ENCODE measurements around the gene SLC6A11.

The SLC6A11 gene

DNA sequence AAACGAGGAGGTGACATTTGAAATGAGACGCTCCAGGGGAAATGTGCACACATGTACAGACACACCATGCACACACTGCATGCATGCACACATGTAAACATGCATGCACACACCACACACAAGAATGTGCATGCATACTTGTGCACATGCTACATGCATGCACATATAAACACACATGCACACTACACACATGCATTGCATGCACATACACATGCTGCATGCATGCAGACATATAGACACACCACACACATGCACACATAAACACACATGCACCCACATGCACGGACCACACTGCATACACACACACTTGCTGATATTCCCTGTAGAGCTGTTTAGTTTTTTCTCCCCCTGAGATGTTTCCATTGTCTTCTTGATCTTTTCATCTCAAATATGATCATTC is 138.7 kb downstream of the SLC6A11 start:
- DNase-seq (ENCODE audit: low read depth) = no peak

DNA sequence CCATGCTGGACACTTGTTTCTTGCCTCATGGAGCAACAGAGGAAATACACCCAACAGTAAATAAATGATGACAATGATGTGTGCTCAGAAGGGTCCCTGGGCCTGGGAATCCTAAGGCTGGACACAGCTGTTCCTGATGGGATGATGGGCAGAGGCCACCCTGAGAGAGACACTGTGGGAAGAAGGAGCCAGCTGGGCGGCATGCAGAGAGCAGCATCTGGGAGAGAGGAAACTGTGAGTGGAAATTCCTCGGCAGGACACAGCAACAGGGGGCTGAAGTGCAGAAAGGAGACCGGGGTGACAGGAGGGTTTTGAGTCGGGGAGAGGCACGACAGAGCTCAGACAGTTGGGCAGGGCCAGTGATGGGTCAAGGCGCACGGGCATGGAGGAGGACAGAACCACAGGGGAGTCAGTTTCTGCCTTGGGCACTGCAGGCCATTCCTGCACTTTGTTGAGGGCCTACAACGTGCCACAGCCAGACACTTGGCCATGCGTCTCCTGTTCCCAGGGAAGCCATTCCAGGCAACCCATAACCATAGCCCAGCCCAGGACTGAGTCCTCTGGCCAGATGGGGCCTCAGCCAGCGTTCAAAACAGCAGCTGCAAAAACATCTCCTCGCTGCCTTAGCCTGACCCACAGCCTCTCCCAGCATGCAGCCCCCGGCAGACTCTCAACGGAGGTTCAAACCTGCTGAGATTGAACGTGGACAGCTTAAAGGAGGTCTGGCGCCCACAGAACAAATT is 139.9 kb downstream of the SLC6A11 start:
- DNase-seq (ENCODE audit: low read depth) = no peak

DNA sequence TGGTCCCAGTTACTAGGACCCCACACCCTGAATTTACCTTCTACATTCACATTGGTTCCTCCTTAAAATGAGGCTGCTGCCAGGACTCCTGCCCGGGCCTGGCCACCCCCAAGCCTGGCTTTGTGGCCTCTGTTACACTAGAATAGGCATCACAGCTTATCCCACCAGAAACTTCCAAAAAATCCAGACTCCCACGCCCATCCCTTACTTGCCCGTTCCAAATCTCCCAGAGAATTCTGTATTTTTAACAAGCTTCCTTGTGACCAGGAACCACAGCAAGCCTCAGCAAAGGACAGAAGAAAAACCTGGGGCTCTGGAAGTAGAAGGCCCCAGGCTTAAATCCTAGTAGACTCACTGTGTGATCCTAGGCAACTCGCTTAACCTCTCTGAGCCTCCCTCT is 140.5 kb downstream of the SLC6A11 start:
- no peak for DNase-seq (ENCODE audit: low read depth)

DNA sequence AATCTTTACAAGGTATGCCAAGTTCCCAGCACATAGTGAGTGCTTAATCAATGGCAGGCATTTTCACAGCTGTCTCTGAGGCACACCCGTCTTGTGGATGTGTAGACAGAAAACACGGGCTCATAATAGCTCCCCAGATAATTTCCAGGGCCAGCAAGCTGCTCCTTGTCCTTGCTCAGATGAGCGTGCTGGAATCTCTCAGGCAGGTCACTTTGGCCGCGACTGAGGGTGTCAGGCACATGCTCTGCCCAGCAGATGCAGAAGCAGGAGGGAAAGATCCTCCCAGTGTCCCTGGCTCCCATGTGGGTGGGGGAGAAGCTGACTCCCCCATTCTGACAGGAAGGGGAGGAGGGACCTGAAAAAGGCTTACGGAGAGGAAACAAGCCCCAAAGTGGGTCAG is 141.0 kb downstream of the SLC6A11 start:
- no peak for DNase-seq (ENCODE audit: low read depth)

DNA sequence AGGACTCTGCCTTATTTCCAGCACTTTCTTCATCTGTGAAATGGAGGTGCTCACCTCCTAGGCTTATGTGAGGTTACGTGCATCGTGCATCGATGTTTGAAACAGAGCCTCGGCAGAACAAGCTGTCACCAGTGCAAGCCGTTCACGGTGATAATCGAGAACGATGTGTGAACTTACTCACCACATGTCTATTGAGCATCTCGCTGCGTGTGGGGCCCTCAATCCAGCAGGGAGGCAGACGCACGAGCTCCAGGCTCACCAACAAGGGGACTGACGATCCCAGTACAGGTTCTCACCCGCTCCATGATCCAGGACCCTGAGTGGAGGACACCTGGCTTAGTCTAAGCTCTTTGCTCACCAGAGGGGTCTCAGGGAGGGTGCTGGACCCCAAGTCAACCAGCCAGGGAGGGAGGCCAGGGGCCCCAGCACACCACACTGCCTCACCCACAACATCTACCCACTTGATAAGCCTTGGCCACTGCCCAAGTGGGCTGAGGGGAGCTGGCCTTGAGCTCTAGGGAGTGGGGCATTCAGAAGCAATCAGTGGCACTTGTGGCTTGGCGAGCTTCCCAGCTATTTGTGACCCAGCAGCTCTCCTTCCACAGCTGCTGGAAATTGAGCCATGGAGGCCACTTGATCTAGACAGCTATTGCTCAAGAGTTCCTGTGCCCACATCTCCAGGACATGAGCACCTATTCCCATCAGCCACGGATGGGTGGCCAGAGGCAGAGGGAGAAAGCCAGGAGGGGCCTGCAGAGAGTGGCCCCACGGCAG is 142.1 kb downstream of the SLC6A11 start:
- no peak for DNase-seq (ENCODE audit: low read depth)

DNA sequence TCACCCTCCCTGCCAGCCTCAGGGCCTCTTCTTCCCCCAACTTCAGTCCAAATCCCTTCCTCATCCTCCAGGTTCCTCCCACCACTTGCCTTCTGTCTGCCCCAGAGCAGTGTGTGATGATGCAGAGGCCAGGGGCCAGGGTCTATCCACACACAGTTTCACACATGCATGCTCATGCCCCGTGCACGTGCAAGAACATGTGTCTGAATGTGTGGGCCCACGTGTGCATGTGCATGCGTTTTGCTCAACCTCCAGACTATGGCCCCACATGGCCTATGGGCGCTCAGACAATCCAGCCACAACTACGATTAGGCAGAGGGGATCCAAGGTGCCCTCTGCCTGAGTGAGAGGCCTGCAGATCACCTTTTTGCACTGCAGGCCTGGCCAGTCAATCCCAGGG is 144.2 kb downstream of the SLC6A11 start:
- no peak for DNase-seq (ENCODE audit: low read depth)

DNA sequence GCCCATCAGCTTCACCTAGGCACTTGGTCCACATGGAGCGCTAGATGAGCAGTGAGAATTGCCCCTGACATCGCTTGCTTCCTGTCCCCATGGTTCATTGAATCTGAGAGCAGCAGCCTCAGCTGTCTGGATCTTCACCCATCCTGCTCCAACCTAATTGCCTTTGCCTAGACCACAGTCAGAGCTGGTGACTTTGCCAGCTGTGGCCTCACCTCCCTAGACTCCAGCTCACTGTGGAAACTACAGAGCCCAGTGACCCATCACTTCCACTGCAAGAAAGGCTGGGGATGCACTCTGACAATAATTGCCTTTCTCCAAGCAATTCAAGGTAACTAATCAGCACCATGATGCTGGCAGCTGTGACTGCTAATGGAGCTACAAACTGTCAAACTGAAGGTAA is 145.9 kb downstream of the SLC6A11 start:
- DNase-seq (ENCODE audit: low read depth) = no peak

DNA sequence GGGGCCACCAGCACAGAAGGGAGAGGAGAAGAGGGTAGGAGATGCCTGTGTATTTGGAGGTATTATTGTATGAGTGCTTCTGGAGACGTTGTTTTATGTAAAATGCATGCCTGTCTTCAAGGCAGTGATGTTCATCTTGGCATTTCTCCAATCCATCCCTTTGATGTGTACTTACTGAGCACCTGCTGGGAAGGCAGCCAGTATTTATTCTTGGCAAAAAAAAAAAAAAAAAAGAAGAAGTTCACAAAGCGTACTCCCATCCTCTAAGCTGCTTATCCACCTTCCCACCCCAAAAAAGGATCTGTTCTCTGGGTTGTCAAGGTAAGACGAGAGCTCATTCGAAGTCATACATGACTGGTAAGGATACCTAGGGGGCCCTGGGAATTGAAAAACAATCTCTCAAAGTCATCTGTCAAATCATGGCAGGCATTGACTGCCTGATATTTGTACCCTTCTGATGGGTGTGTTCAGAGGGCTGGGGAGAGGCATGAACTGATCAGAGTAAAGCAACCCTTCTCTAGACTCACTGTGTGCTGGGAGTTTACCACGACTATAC is 146.5 kb downstream of the SLC6A11 start:
- DNase-seq (ENCODE audit: low read depth) = no peak

DNA sequence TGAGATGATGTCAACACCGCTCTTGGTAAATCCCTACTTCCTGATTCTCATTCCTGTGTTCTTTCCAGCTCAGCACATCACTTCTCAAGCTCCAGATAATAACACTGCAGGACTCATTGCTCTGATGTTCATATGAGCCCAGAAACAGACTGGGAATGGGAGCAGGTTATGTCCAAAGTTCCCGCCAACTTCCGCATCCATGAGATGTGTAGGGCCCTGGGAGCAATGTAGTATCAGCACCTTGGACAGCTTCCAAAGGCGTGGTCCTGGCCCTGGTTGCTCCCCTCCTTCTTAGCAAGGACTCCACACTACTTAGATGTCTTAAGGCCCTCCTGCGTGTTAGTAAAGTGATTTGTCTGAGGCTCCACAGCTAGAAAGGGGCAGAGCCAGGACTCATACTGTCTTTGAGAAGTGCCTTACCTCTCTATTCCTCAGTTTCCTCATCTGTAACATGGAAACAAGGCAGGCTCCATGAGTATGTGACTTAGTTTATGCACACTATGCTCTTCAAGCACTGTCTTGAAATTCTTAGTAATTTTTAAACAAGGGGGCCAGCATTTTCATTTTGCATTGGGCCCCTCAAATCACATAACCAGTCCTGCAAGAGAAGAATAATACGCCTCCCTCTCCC is 148.6 kb downstream of the SLC6A11 start:
- DNase-seq (ENCODE audit: low read depth) = no peak

DNA sequence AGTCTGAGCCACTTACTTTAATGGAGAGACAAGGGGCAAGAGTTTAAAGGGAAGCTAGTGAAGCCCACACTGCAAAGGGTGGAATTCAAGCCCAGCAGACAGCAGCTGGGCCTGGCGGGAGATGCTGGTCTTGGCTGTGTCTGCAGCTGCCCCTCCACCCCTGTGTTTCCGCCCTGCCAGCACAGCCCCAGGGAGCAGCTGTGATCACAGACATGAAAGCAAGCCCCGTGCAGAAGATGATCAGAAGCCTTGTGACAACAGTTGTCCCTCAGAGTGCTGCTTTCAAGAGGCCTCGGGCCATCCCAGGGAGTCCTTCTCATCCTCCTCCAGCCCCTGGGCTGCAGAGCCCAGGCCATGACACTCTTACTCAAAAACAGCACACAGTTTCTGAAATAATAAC is 152.4 kb downstream of the SLC6A11 start:
- DNase-seq (ENCODE audit: low read depth) = no peak

DNA sequence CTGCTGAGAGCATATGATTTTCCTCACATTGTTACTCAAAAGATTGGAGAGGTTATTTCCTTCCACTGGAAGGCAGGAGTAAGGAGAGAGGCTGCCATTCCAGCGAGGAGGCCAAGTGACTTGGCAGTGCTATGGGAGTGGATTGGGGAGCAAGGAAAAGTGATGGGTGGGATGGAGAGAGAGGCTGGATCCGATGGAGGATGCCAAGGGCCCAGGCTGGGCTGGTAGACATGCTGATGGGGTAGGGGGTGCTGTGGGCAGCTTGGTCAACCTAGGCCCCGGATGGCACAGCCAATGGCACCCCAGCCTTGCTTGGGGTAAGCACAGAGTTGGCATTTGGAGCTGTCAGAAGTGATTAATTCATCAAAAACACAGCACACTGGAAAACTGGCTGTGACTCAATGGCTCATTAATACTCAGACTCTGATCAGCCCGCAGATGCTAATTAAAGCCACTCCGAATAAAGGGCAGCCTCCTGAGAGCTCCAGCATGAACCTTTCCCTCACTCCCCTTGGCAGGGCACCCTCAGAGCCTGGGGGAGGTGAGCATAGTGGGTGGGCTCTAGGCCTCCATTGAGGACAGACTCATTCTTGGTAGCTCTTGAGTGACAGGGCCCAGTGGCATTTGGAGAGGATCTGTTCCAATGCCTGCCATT is 154.4 kb downstream of the SLC6A11 start:
- DNase-seq (ENCODE audit: low read depth) = no peak

DNA sequence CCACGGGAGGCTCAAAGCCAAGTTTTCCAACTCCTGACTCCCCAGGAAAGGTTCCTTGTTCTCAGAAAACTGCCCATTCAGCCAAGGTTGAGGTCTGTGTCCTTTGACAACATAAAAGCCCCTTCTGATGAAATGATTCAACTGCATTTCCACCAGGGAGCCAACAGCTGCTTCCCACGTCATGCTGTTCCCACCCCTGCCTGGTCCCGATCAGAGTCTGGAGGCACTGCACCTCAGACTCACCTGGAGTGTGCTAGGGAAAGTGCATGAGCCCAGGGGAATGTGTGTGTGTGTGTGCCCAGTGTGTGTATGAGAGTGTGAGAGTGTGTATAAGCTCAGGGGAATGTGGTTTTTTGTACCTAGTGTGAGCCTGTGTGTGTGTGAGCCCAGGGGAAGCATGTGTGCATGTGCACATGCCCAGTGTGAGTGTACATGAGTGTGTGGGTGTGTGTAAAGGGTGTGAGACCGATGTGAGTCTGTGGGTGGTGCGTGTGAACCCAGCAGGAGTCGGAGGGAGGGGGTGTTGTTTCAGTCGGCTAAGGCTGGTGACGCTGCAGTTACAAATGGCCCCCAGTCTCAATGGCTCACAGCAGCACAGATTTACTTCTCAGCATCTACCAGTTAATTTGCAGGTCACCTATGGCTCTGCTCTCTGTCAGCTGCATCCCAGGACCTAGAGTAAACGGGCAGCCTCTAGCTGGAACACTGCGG is 156.2 kb downstream of the SLC6A11 start:
- no peak for DNase-seq (ENCODE audit: low read depth)

DNA sequence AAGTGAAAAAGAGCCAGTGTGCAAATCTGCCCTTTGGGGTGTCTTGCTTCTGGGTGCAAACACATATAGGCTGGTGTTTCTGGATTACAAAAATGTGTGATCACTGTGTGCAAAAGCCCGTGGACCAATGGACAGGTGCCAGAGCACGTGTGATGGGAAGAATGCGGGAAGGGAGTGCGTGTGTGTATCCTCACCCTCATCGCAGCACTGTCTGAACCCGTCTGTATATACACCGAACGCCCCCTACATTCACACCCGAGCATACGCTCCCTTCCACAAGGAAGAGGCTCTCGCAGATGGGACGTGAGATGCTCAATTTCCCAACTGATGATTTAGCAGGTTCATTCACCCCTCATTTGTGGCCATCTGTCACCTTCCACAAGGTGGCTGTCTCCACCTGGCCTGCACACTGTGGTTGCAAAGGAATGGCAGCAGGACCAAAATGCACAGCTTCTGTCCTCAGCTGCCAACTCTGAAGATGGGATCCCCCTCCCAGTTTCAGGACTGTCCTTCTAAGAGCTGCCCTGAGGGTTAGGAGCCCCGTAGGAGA is 157.1 kb downstream of the SLC6A11 start:
- no peak for DNase-seq (ENCODE audit: low read depth)

DNA sequence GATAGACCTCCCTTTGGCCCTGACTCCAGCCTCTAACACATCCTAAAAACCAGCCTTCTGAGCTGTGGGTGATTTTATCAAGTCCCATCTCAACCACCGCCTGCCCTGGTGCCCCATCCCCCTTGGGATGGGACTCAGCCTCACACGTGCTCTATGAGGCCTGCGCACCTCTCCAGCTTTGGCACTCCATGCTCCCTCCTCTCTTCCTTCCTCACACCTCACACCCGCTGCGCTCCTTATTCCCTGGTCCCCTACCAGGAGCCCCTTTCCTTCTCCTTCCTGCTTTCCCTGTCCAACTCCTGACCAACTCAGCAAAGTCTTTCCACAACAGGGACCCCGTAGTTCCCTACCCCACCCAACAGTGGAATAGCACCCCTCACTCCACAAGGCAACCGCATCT is 158.1 kb downstream of the SLC6A11 start:
- DNase-seq (ENCODE audit: low read depth) = no peak

DNA sequence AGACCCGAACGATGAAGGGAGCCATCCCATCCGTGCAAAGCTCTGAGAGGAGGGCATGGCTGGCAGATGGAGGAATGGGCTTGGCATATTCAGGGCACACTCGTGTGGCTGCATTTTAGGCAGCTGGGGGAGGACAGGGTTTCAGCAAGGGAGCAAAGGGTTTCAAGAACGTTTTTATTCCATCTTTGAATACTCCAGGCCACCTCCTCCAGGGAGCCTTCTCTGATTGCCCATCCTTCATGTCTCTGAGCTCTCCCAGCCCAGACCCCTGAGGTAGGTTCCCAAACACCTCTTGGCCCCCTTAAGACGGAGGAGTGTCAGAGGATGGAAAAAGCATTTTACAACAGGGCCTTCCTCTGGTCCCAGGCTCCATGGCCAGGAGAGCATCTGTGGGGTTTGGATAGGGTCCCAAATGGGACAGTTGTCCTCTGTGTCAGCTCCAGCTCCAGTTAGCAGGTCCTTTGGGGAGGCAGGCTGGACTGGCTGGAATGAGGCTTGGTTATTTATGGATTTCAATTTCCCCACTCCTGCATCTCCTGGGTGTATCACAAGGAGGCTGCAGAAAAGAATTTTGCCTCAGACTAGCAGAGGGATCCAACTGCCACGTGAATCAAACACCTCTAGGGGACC is 158.8 kb downstream of the SLC6A11 start:
- DNase-seq (ENCODE audit: low read depth) = no peak

DNA sequence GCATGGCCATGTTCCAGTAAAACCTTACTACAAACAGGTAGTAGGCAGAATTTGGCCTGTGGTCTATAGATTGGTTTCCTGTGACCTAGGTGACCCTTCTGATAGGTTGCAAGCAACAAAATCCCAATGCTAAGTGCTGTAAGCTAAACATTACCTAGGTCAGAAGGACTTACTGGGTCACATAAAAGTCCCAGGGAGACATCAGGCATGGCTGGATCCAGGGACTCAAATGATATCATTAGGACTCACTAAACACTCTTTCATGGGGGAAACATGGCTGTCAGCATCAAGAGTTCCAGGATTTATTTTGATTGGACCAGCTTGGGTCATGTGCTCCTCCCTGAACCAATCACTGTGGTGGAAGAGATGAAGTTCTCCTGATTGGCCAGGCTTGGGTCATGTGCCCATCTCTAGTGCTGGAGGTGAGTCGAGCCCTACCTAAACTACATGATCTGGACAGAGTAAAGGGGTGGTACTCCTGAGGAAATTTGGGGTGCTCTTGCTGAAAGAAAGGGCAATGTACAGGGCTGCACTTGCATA is 159.7 kb downstream of the SLC6A11 start:
- DNase-seq (ENCODE audit: low read depth) = no peak

DNA sequence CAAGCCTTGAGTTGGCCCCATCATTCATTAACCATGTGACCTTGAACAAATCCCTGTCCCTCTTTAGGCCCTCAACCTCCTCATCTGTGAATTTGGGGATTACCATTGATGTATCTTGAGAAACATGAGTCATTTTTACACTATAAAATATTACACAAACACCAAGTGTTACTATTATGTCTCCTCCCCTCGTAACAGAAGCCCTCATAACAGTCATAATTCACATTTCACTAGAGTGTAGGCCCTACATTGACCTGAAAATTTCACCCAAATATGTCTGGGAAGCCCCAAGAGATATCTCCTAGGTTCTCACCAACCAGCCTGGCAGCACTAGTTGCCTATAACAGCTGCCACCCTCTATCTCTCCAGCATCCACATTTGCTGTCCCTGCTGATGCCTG is 160.7 kb downstream of the SLC6A11 start:
- no peak for DNase-seq (ENCODE audit: low read depth)

DNA sequence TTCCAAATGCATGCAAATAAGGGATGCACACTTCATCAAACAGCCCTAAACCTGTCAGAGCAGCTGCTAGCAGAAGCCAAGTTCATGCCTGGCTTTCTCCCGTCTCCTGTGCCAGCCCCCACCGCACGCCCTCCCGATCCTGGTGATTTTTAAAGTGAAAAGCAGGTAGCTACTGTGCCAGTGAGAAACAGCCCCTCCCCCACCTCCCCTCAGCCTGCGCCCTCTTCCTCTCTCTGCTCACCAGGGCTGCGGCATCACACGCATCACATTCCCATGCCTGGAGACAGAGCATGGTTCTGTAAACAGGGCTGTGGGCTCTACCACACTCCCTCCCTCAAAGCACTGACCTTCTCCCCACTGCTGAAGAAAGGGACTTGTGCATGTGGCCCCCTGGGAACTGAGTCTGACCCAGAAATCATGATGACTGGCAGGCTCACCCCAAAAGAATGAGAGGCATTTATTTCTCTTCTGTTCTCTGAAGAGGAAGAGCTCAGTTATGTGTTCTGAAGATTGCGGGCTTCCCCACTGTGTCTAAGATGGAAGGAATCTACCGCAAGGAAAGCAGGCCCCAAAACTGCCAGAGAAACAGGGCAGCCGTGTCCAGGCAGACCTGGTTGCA is 162.0 kb downstream of the SLC6A11 start:
- no peak for DNase-seq (ENCODE audit: low read depth)

DNA sequence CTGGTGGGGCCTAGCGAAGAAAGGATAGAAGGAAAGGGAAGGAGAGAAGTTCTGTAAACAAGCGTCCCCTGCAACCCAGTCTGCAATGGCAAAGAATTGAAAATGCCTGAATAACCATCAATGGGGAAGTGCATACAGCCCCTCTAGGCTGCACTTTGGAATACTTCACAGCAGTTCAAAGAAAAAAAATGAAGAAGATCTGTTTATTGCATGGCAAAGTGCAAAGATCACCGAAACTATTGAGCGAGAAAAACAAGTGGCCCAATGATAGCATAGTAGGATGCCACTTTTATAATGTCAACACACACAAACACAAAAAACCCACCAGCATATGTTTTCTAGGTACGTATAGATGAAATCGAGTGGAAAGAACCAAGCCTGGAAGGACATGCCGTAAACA is 162.9 kb downstream of the SLC6A11 start:
- no peak for DNase-seq (ENCODE audit: low read depth)

DNA sequence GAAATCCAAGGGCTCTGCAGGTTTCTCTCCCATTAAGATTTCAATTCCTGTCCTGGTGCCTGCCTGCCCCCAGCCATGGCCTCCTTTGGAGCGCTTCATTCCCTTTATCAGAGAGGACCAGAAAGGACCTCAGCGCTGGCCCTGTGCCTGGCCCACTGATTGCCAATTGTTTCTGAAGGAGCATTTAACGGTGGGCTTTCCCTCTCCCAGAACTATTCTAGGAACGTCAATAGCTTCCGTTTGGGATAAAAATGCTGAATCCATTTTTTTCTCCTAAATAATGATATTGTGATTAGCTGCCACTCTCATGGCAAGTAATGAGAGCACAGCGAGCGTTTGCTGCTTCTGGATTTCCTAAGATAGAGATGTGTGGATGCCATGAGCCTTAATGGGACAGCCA is 164.3 kb downstream of the SLC6A11 start:
- DNase-seq (ENCODE audit: low read depth) = no peak

All from fibroblast of gingiva (primary cell).